Measurements from ENCODE around the gene KIAA1210. TPM values are rescaled to one million over a fixed set of nuclear protein-coding genes. Genes with fewer than 3 reads are reported as not detected.

The KIAA1210 gene
- not detected for total RNA-seq

DNA sequence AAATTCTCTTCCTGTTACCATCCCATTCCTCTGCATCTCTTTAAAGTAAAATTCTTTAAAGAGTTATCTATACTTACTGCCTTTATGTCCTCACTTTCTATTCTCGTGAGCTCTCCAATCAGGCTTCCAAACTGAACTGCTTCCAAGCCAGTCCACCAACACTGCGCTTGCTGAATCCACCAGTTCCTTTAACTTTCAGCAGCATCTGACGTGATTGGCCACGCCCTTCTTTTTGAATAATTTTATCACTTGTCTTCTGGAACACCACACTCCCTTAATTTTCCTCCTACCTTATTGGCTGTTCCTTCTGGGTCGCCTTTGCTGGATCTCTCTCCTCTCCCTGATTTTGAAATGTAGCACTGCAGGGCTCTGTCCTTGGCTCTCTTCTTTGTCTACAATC is at the start of gene KIAA1210:
TSS of gene KIAA1210 (minus strand) at position 163 of the 400 bp plus-strand sequence. CDS start 4,170 bp downstream, outside the sequence.
- H3K4me3 Mint-ChIP-seq, result no peak within 1 kb of the TSS
- H3K27me3 Mint-ChIP-seq, result peaks cover 6% of the 10 kb centered on the region
- H3K36me3 Mint-ChIP-seq, result no peaks in the 10 kb centered on the region
- no peak within 1 kb of the TSS for H3K27ac Mint-ChIP-seq
- no peak for DNase-seq
- H3K9me3 Mint-ChIP-seq (ENCODE audit: low read depth), result no peaks in the 10 kb centered on the region
- no peak for ATAC-seq
- H3K4me1 Mint-ChIP-seq, result no peaks in the 10 kb centered on the region
- CTCF ChIA-PET, result no interaction called here

DNA sequence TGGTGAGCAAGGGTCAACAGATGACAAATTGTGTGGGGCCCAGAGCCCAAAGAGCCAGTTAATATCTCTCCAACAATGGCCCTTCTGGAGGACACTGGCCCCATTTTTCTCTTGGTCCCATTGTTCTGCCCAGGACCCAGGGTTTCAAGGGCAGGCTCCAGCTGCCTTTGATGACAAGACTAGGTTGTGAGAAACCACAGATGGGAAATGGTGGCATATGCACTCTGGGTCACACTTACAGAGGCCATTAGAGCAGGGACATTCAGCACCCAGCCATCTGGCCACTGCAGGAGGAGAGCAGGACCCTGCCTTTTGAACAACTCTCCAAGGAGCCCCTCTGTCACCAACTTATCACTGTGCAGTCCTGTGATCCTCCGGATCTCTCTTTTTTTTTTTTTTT is 49.7 kb upstream of the KIAA1210 start:
- Mint-ChIP-seq H3K4me3 (no peak overlapping the region), H3K27ac (no peak overlapping the region)
- CTCF ChIA-PET, result no interaction called here

DNA sequence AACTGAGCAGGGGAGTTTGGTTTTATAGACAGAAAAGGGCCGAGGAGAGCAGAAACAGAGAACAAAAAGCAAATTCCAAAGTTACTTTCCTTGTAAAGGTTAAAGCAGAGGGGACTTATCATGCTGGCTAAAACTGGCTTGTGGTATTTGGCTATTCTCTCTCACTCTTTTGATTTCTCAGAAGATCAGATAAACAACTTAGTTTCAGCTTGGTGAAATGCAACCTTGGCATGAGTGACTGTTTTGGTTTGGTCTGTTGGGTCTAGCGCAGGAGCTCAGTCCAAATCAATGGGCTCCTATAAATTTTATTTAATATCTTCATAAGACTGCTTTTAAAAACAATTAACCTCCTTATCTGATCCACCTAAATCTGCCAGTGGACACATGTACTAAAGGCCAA is 47.3 kb upstream of the KIAA1210 start:
- no peaks in the 10 kb centered on the region for H3K36me3 Mint-ChIP-seq
- H3K4me3 Mint-ChIP-seq, result no peak overlapping the region
- ATAC-seq, result no peak
- CTCF ChIA-PET, result no interaction called here
- DNase-seq, result no peak
- H3K27ac Mint-ChIP-seq, result no peak overlapping the region
- H3K4me1 Mint-ChIP-seq, result no peaks in the 10 kb centered on the region
- no peaks in the 10 kb centered on the region for H3K27me3 Mint-ChIP-seq
- H3K9me3 Mint-ChIP-seq (ENCODE audit: low read depth), result no peaks in the 10 kb centered on the region

More for the DNA sequence above, 49.7 kb upstream of the KIAA1210 start:
- H3K27me3 Mint-ChIP-seq, result peaks cover under 1% of the 10 kb centered on the region
- H3K4me1 Mint-ChIP-seq, result no peaks in the 10 kb centered on the region
- H3K36me3 Mint-ChIP-seq, result no peaks in the 10 kb centered on the region
- no peak for DNase-seq
- ATAC-seq, result no peak
- H3K9me3 Mint-ChIP-seq (ENCODE audit: low read depth), result no peaks in the 10 kb centered on the region

DNA sequence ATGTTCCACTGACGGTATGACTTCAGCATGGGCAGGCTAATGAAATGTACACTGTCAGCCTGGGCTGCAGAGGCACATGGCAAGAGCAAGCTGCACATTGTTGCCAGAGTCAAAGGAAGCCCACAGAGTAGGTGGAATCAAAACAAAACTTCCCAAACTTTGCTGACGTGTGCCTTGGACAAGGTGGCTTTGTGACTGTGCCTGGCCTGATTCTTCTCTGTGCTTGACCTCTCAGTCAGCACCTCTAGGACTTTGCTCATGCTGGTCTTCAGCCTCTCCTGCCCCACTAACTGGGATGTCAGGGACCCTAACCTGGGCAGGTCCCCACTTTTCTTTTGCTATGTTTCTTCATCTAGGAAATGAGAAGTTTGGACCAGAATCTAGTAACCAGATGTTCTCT is 40.5 kb upstream of the KIAA1210 start:
- H3K27me3 Mint-ChIP-seq, result peaks cover 4% of the 10 kb centered on the region
- no peak for DNase-seq
- H3K27ac Mint-ChIP-seq, result no peak overlapping the region
- H3K9me3 Mint-ChIP-seq (ENCODE audit: low read depth), result no peaks in the 10 kb centered on the region
- H3K4me1 Mint-ChIP-seq, result no peaks in the 10 kb centered on the region
- no peak overlapping the region for H3K4me3 Mint-ChIP-seq
- no peaks in the 10 kb centered on the region for H3K36me3 Mint-ChIP-seq
- no peak for ATAC-seq
- CTCF ChIA-PET, result no interaction called here

DNA sequence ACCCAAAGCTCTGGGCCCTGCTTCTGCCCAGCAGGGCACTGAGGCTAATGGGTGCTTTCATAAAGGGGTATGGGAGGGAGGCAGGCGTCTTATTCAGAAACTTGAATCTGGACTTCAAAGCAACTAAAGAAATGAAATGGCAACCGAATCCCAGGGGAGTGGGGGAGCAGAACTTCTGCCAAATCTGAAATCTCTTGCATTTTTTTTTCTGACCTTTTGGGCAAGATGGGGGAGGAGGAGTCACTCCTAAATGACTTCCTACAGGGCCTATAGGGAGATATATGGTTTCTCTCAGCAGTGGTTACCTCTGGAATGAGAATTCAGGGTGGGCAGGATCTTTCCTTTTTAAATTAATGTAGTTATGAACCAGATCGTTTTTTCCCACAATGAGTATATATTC is 30.6 kb upstream of the KIAA1210 start:
- Mint-ChIP-seq H3K27me3 (peaks cover 3% of the 10 kb centered on the region), H3K27ac (no peak overlapping the region), H3K4me1 (no peaks in the 10 kb centered on the region), H3K36me3 (no peaks in the 10 kb centered on the region), H3K9me3 (ENCODE audit: low read depth) (no peaks in the 10 kb centered on the region), H3K4me3 (no peak overlapping the region)
- DNase-seq (no peak), ATAC-seq (no peak)
- CTCF ChIA-PET, result no interaction called here

DNA sequence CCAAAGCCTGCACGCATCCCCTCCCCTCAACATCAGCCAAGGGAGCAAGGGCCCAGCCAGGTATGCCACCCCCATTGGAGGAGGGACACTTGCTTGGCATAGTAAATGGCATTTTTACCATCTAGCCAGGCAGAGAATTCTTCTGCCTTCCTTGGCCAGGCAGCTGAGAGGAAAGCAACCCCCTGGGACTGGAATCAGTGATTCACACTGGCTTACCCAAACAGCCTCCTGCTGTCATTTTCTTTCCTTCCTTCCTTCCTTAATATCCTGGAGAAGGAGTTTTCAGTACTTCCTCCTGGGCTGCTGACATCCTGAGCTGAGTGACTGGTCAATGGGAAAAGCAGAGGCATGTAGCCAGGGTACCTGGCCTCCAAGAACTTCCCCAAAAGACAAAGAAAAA is 28.6 kb upstream of the KIAA1210 start:
- Mint-ChIP-seq H3K9me3 (ENCODE audit: low read depth) (no peaks in the 10 kb centered on the region), H3K27me3 (peaks cover 12% of the 10 kb centered on the region), H3K36me3 (no peaks in the 10 kb centered on the region), H3K27ac (no peak overlapping the region), H3K4me1 (no peaks in the 10 kb centered on the region), H3K4me3 (no peak overlapping the region)
- ATAC-seq (no peak), DNase-seq (no peak)
- CTCF ChIA-PET, result no interaction called here

DNA sequence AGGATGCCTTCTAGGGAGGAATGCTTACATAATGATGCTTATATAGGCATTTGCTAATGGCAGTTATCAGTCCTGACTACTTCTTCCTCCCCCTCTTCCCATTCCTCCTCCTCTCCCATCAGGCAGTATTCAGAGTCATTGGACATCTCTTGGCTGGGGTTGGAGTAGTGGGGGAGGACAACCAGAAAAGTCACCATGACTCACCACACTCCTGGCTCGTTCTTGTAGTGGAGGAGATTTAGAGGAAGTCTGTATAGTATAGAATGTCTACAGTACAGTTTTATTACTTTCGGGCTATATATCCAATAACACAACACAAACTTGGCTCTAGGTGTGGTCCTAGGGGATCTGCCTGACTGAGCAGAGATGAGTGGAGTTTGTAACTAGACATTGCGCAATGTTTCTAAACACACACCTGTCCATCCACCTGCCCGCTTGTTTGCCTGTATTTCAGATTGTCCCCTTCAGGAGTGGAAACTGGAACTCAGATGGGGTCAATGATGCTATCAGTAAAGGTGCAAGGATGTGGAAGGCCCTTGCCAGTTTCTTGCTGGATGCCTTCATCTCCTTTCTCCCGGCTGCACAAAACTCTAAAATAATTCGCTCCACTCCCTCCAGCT is 27.9 kb upstream of the KIAA1210 start:
- Mint-ChIP-seq H3K27me3 (peaks cover 15% of the 10 kb centered on the region), H3K36me3 (no peaks in the 10 kb centered on the region), H3K4me3 (no peak overlapping the region), H3K9me3 (ENCODE audit: low read depth) (no peaks in the 10 kb centered on the region), H3K27ac (no peak overlapping the region), H3K4me1 (no peaks in the 10 kb centered on the region)
- ATAC-seq (no peak), DNase-seq (no peak)
- CTCF ChIA-PET, result no interaction called here

DNA sequence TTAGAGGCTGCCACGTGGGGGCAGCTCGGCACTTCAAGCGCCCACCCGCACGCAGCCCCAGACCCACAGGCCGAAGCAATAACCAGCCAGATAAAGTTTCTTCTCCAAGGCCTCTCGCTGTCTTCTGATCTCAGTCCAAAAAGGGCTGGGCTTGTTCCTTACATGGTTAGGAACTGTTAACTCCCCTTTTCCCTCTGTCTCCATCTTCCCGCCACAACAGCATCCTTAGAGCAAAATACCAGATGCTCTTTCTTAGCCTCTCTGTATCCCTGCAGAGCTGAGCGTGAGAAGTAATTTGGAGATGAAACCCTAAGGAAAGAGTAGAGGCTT is 23.4 kb upstream of the KIAA1210 start:
- Mint-ChIP-seq H3K36me3 (no peaks in the 10 kb centered on the region), H3K4me1 (no peaks in the 10 kb centered on the region), H3K27me3 (peaks cover 18% of the 10 kb centered on the region), H3K4me3 (no peak overlapping the region), H3K9me3 (ENCODE audit: low read depth) (no peaks in the 10 kb centered on the region), H3K27ac (no peak overlapping the region)
- DNase-seq (no peak), ATAC-seq (no peak)
- CTCF ChIA-PET, result no interaction called here

DNA sequence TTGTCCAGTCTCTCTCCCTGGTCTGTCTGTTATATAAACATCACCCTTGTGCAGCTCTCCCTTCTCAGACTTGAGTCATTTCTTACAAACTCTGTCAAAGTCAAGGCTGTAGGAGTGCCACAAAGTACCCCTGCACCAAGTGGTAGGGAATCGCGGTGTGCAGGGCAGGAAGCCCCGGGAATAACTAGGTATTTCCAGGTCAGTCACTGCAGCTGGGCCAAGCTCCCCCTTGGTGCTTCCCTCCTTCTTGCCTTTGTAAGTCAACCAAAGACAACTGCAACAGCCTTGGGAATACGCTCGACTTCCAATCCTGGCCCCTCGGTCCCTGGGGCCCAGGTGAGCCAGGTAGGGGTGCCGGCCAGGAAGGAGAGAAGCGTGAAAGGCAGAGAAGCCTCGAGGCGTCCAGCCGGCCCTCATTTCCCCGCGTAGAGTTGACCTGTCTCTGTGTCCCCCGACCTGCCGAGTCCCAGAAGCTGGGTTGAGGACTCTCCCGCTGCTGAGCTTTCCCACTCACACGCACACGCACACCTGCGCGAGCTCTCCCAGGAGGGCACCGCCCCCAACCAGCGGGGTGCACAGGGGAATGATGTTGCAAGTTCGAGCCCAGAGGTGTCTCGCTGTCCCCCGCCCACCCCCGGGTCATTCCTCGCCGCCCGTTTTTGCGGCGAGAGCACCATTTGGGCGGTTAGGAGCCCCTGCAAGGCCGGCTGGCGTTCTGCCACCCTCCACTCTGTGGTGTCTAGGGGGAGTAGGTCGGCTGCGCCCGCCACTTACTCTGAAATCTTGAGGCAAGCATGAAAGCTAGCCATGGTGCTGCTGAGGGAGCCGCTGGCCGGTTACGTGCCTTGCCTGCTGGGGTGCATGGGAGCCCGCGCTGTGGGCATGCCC is 22.8 kb upstream of the KIAA1210 start:
- Mint-ChIP-seq H3K4me1 (no peaks in the 10 kb centered on the region), H3K27me3 (peaks cover 18% of the 10 kb centered on the region), H3K4me3 (no peak overlapping the region), H3K9me3 (ENCODE audit: low read depth) (no peaks in the 10 kb centered on the region), H3K36me3 (no peaks in the 10 kb centered on the region), H3K27ac (no peak overlapping the region)
- CTCF ChIA-PET, result no interaction called here
- ATAC-seq (no peak), DNase-seq (no peak)

DNA sequence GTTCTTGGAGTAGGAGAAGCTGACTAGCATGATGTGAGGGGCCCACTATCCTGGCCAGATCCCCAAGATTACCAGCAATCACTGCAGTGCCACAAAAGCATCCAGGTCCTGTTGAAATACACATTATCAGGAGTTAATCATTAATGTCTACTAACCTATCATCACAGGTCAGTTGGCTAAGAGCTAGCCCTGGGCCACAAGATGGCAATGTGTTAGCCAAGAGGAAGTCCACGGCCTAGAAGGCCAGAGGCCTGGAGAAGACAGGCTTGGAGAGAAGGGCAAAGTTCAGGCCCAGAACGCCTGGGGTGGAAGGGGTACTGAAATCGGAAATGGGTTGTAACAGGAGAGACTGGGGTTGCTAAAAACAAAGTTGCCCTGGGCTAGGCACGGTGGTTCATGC is 19.9 kb upstream of the KIAA1210 start:
- Mint-ChIP-seq H3K4me1 (no peaks in the 10 kb centered on the region), H3K36me3 (no peaks in the 10 kb centered on the region), H3K27ac (no peak overlapping the region), H3K9me3 (ENCODE audit: low read depth) (no peaks in the 10 kb centered on the region), H3K27me3 (peaks cover 14% of the 10 kb centered on the region), H3K4me3 (no peak overlapping the region)
- CTCF ChIA-PET, result no interaction called here
- ATAC-seq (no peak), DNase-seq (no peak)

DNA sequence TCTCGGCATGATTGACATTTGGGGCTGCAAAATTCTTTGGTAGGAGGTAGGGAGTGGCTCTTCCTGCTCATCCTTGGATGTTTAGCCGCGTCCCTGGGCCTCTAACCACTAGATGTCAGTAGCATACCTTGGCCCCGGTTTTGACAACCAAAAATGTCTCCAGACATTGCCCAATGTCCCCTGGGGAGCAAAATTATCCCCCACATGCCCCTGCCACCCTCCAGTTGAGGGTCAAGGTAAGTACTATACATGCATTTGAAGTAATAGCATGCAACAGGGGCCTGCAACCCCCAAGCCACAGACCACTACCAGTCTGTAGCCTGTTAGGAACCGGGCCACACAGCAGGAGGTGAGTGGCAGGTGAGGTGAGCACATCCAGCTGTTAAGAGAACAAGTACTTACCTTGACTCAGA is 17.6 kb upstream of the KIAA1210 start:
- Mint-ChIP-seq H3K27me3 (peaks cover 4% of the 10 kb centered on the region), H3K27ac (no peak overlapping the region), H3K4me1 (no peaks in the 10 kb centered on the region), H3K9me3 (ENCODE audit: low read depth) (no peaks in the 10 kb centered on the region), H3K36me3 (no peaks in the 10 kb centered on the region), H3K4me3 (no peak overlapping the region)
- no peak for ATAC-seq
- DNase-seq, result no peak
- CTCF ChIA-PET, result no interaction called here

DNA sequence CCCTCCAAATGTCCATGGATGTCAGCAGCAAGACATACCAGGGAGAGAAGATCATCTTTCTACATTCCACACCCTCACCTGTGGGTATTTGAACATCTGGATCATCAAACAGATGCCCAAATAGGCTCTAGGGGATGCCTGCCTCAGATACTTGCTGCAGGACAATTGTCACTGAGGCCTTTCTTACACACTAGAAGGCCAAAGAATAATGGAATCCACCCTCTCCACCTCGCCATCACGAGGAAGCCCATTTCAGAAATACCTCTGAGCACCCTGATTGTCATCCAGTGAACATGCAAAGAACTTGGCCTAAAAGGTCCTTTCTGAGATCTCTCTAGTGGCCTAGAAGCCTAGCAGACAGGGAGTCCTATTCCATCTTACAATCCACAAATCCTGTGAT is 6.9 kb upstream of the KIAA1210 start:
- no peaks in the 10 kb centered on the region for H3K9me3 Mint-ChIP-seq (ENCODE audit: low read depth)
- CTCF ChIA-PET, result no interaction called here
- ATAC-seq, result no peak
- no peak overlapping the region for H3K27ac Mint-ChIP-seq
- no peak for DNase-seq
- peaks cover 8% of the 10 kb centered on the region for H3K27me3 Mint-ChIP-seq
- no peaks in the 10 kb centered on the region for H3K4me1 Mint-ChIP-seq
- H3K4me3 Mint-ChIP-seq, result no peak overlapping the region
- no peaks in the 10 kb centered on the region for H3K36me3 Mint-ChIP-seq

DNA sequence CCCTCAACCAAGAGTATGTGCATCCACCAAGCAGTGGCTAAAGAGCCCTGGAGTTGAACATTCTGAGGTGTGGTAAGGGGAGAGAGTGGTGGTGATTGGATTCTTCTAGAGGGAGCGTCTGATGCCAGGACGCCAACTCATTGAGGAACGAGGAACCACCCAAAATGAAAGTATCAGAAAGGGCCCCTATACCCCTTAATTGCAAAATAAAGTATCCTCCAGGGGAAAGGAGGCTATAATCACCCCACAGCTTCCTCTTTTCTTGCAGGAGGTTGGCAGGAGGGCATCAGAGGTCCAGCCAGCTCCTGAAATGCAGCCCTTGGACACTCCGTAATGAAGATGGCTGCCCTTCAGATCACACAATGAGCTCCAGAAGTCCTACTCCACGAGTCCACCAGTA is 5.3 kb upstream of the KIAA1210 start:
- Mint-ChIP-seq H3K4me3 (no peak overlapping the region), H3K4me1 (no peaks in the 10 kb centered on the region), H3K27ac (no peak overlapping the region), H3K9me3 (ENCODE audit: low read depth) (no peaks in the 10 kb centered on the region), H3K36me3 (no peaks in the 10 kb centered on the region), H3K27me3 (peaks cover 8% of the 10 kb centered on the region)
- DNase-seq (no peak), ATAC-seq (no peak)
- CTCF ChIA-PET, result no interaction called here

DNA sequence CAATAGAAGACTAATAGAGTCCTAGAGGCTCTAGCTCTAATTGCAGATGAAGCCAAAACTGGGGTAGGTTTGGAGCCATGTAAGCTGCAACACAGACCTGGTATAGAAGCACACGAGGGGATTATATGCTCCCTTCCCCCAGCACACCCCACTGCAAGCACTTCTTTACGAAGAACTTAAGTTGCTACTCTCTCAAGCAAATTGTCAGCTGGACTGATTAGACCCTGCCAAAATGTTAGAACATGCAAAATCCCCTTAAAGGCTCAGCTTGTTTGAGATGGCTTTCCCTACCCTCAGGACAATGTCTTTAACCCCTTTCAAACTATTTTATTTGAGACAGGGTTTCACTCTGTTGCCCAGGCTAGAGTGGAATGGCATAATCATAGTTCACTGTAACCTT is 4.7 kb upstream of the KIAA1210 start:
- no peak overlapping the region for H3K4me3 Mint-ChIP-seq
- peaks cover 10% of the 10 kb centered on the region for H3K27me3 Mint-ChIP-seq
- DNase-seq, result no peak
- CTCF ChIA-PET, result no interaction called here
- no peaks in the 10 kb centered on the region for H3K4me1 Mint-ChIP-seq
- no peak overlapping the region for H3K27ac Mint-ChIP-seq
- H3K36me3 Mint-ChIP-seq, result no peaks in the 10 kb centered on the region
- ATAC-seq, result no peak
- no peaks in the 10 kb centered on the region for H3K9me3 Mint-ChIP-seq (ENCODE audit: low read depth)
